A673 (cell line): ENCODE data around the gene KRT31. TPM values are rescaled to one million over a fixed set of nuclear protein-coding genes. Genes with fewer than 3 reads are reported as not detected.

Experiments
- Bru-seq: library from RNA; stranded (reverse); fragments of 400-500 nt; gene quantifications from one replicate; lab custom pipeline; 2021; lab: Mats Ljungman, UMichigan
- BruChase-seq, 2 experiments: library from RNA; stranded (reverse); fragments of 400-500 nt; gene quantifications; one replicate each; lab custom pipeline; 2021; lab: Mats Ljungman, UMichigan
- BruUV-seq: library from RNA; stranded (reverse); fragments of 400-500 nt; replicated peaks from 2 replicates; lab custom pipeline; 2021; lab: Mats Ljungman, UMichigan
- CTCF ChIA-PET: fragments of 300-600 bp; sonication (Branson Sonifier 250); formaldehyde crosslinking; loops from one replicate; lab custom pipeline; 2022; ENCODE audit warnings: antibody characterized with exemption; lab: Charles Lee
- POLR2A ChIA-PET: fragments of 300-600 bp; sonication (Branson Sonifier 250); formaldehyde crosslinking; loops from one replicate; lab custom pipeline; 2022; ENCODE audit warnings: antibody characterized with exemption; ENCODE audit not compliant: low non-redundant PET; lab: Charles Lee
- DNase-seq: peaks from one replicate; pipeline ENCODE4 v3.0.0-alpha.2; 2015; ENCODE audit warnings: low spot score
- H3K27ac ChIP-seq: fragments of 200-600 bp; sonication (generic); 2 replicates; pipeline ENCODE4 v1.5.1; 2016; ENCODE audit warnings: mixed run types, low read depth, mild to moderate bottlenecking, mixed read lengths, antibody characterized with exemption, low read length; ENCODE audit not compliant: poor library complexity, severe bottlenecking
- H3K27me3 ChIP-seq: fragments of 200-600 bp; sonication (generic); replicated peaks from 2 replicates; pipeline ENCODE4 v1.6.1; 2017; ENCODE audit warnings: mixed run types, low read depth, mild to moderate bottlenecking, mixed read lengths, antibody characterized with exemption, low read length; ENCODE audit not compliant: insufficient read depth, poor library complexity
- H3K36me3 ChIP-seq: fragments of 200-600 bp; sonication (generic); 2 replicates; pipeline ENCODE4 v1.6.1; 2016; ENCODE audit warnings: mixed run types, mild to moderate bottlenecking, mixed read lengths, antibody characterized with exemption, low read length; ENCODE audit not compliant: insufficient read depth, poor library complexity, severe bottlenecking
- H3K4me1 ChIP-seq: fragments of 200-600 bp; sonication (generic); 2 replicates; pipeline ENCODE4 v1.6.1; 2017; ENCODE audit warnings: mixed run types, mild to moderate bottlenecking, mixed read lengths, antibody characterized with exemption, low read length; ENCODE audit not compliant: insufficient read depth, poor library complexity, severe bottlenecking
- H3K4me3 ChIP-seq: fragments of 200-600 bp; sonication (generic); 2 replicates; pipeline ENCODE4 v1.5.1; 2016; ENCODE audit warnings: low read depth, mixed run types, mild to moderate bottlenecking, mixed read lengths, low read length; ENCODE audit not compliant: poor library complexity, severe bottlenecking
- H3K9me3 ChIP-seq: fragments of 200-600 bp; sonication (generic); 2 replicates; pipeline ENCODE4 v1.6.1; 2016; ENCODE audit warnings: mixed run types, low read depth, mild to moderate bottlenecking, mixed read lengths, antibody characterized with exemption, low read length; ENCODE audit not compliant: poor library complexity, severe bottlenecking
- CTCF ChIP-seq: fragments of 300-800, 200-600 bp; sonication (generic); conservative IDR thresholded peaks from 2 replicates; pipeline ENCODE4 v1.5.1; 2017; ENCODE audit warnings: low read depth, mild to moderate bottlenecking, antibody characterized with exemption, low read length, moderate library complexity, mixed read lengths
- EZH2 ChIP-seq: fragments of 200-600 bp; sonication (generic); IDR thresholded peaks from 2 replicates; pipeline ENCODE4 v1.6.1; 2017; ENCODE audit warnings: borderline replicate concordance, low read depth, mild to moderate bottlenecking, mixed read lengths, antibody characterized with exemption, low read length; ENCODE audit not compliant: poor library complexity, severe bottlenecking
- intact Hi-C: fragments of 100-400 bp; cut with micrococcal nuclease; formaldehyde crosslinking; loops from one replicate; pipeline ENCODE4 v1.10.0; 2022; ENCODE audit not compliant: unreplicated experiment
- long read RNA-seq: library from polyadenylated mRNA; stranded (forward); transcript quantifications from one replicate; pipeline ENCODE4 v2.0.0, GENCODE V29; 2022
- total RNA-seq: library from RNA; stranded (reverse); gene quantifications from 2 replicates; pipeline ENCODE4 v1.2.3, GENCODE V29; 2021

KRT31 gene
- not detected in 2 replicates for total RNA-seq
- not detected for Bru-seq, nascent RNA
- not detected for BruChase-seq, experiment 1, labeled RNA remaining after a 2-hour chase
- BruChase-seq, experiment 2, labeled RNA remaining after a 6-hour chase: not detected
- long read RNA-seq: 0 reads

GRCh38 chr17:41396996-41397660 lies at the start of gene KRT31:
Gene KRT31 (minus strand): TSS chr17:41397608. CDS start chr17:41397539, 69 bp downstream.
- CTCF ChIA-PET: no interaction called here
- BruUV-seq: no TSS peak
- POLR2A ChIA-PET: no interaction called here

GRCh38 chr17:41446806-41447205 lies 49.4 kb upstream of the KRT31 start:
- no peak for TF ChIP-seq CTCF
- TF ChIP-seq EZH2: no peak
- no peak for DNase-seq
- intact Hi-C loops: no loop called here
- POLR2A ChIA-PET: no interaction called here
- no peaks in the 10 kb centered on the region for H3K9me3 ChIP-seq
- H3K36me3 ChIP-seq: no peaks in the 10 kb centered on the region
- BruUV-seq: no TSS peak
- H3K4me3 ChIP-seq: no peak overlapping the region
- no peak overlapping the region for H3K27ac ChIP-seq
- no peaks in the 10 kb centered on the region for H3K27me3 ChIP-seq
- no peaks in the 10 kb centered on the region for H3K4me1 ChIP-seq
- CTCF ChIA-PET: no interaction called here

More at GRCh38 chr17:41396996-41397660, at the start of gene KRT31:
- Histone ChIP-seq H3K27me3 (no peaks in the 10 kb centered on the region), H3K4me3 (no peak within 1 kb of the TSS), H3K9me3 (no peaks in the 10 kb centered on the region), H3K27ac (no peak within 1 kb of the TSS), H3K36me3 (no peaks in the 10 kb centered on the region), H3K4me1 (no peaks in the 10 kb centered on the region)
- intact Hi-C loops: no loop called here
- TF ChIP-seq EZH2 (no peak), CTCF (no peak)
- no peak for DNase-seq

GRCh38 chr17:41444640-41445039 lies 47.2 kb upstream of the KRT31 start:
- Histone ChIP-seq H3K4me1 (no peaks in the 10 kb centered on the region), H3K9me3 (no peaks in the 10 kb centered on the region), H3K27me3 (no peaks in the 10 kb centered on the region), H3K36me3 (no peaks in the 10 kb centered on the region), H3K4me3 (no peak overlapping the region), H3K27ac (no peak overlapping the region)
- CTCF ChIA-PET: no interaction called here
- BruUV-seq: no TSS peak
- POLR2A ChIA-PET: no interaction called here
- intact Hi-C loops: no loop called here
- DNase-seq: no peak
- no peak for TF ChIP-seq EZH2
- no peak for TF ChIP-seq CTCF
